A549 (cell line): ENCODE data around the gene CALHM3.

Source experiments
- CHD4 ChIP-seq: fragments of 200-600 bp; sonication (generic); IDR thresholded peaks from 2 replicates; pipeline ENCODE4 v1.6.1; 2016; ENCODE audit warnings: antibody characterized with exemption, mild to moderate bottlenecking, borderline replicate concordance
- KDM1A ChIP-seq: fragments of 200-600 bp; sonication (generic); IDR thresholded peaks from 2 replicates; pipeline ENCODE4 v1.6.1; 2016; ENCODE audit warnings: low read depth, mild to moderate bottlenecking
- KDM5A ChIP-seq: fragments of 200-600 bp; sonication (generic); IDR thresholded peaks from 2 replicates; pipeline ENCODE4 v1.6.1; 2016; ENCODE audit warnings: antibody characterized with exemption, mild to moderate bottlenecking
- MAZ ChIP-seq: fragments of 150-350 bp; IDR thresholded peaks from 2 replicates; pipeline ENCODE4 v1.6.1; 2014; ENCODE audit warnings: antibody characterized with exemption, low read depth, low read length, borderline replicate concordance
- POLR2A ChIP-seq: IDR thresholded peaks from 2 replicates; pipeline ENCODE4 v1.6.1; 2012; ENCODE audit warnings: mild to moderate bottlenecking, low read length
- POLR2AphosphoS2 ChIP-seq: conservative IDR thresholded peaks from 2 replicates; pipeline ENCODE4 v1.6.1; 2012; ENCODE audit warnings: low read length, improper control_type of control experiment, inconsistent platforms
- RCOR1 ChIP-seq: fragments of 150-350 bp; IDR thresholded peaks from 2 replicates; pipeline ENCODE4 v1.6.1; 2014; ENCODE audit warnings: antibody characterized with exemption, low read length, low read depth
- REST ChIP-seq: fragments of 200-600 bp; sonication (generic); IDR thresholded peaks from 2 replicates; pipeline ENCODE4 v1.6.1; 2016; ENCODE audit warnings: antibody characterized with exemption, mild to moderate bottlenecking, moderate library complexity
- SREBF2 ChIP-seq: fragments of 450-650 bp; IDR thresholded peaks from 2 replicates; pipeline ENCODE4 v1.6.1; 2014; ENCODE audit warnings: mild to moderate bottlenecking, moderate library complexity
- TP53 ChIP-seq: fragments of 250-450 bp; sonication (Bioruptor Pico); IDR thresholded peaks from 2 replicates; pipeline ENCODE4 v1.5.0; 2021; ENCODE audit warnings: mild to moderate bottlenecking, moderate library complexity
- USF2 ChIP-seq: fragments of 450-650 bp; IDR thresholded peaks from 2 replicates; pipeline ENCODE4 v1.6.1; 2014; ENCODE audit warnings: antibody characterized with exemption
- ZFP36 ChIP-seq: fragments of 450-650 bp; IDR thresholded peaks from 2 replicates; pipeline ENCODE4 v1.6.1; 2014; ENCODE audit warnings: borderline replicate concordance; ENCODE audit not compliant: partially characterized antibody
- ZSCAN20 ChIP-seq: fragments of 250-450 bp; sonication (Bioruptor Pico); IDR thresholded peaks from 2 replicates; pipeline ENCODE4 v1.8.0; 2022; ENCODE audit warnings: mild to moderate bottlenecking, moderate library complexity
- TF ChIP-seq, protein P1 (sequence below): fragments of >200 bp; sonication (Bioruptor Twin); formaldehyde crosslinking; IDR thresholded peaks from 3 replicates; pipeline ENCODE4 v1.5.1; 2016

DNA sequence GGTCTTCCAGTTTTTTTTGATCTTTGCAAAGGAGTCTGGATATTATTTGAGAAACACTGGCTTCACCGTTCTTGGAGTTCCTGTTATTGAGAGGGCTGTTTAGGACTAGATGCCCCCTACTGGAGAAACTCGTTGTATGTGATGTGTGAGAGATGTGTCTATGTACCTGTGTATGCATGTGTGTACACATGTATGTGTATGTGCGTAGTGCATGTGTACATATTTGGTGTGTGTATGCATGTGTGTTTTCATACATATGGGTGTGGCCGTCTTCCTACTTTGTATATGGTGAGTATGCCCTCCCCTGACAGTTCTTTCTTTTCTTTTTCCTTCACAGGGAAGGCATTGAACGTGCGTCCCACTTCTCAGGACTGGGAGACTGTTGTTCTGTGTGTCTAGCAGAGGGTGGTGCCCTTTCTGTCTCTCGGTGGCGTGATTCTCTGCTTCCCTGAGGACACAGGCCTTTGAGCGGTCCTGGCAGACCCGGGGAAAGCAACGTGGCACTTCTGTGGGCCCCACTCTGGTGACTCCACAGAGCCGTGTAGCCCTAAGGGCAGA lies 3.0 kb upstream of the CALHM3 start:
- no peak for TF ChIP-seq USF2
- no peak for TF ChIP-seq POLR2AphosphoS2
- no peak for TF ChIP-seq ZFP36
- TF ChIP-seq, protein P1, sequence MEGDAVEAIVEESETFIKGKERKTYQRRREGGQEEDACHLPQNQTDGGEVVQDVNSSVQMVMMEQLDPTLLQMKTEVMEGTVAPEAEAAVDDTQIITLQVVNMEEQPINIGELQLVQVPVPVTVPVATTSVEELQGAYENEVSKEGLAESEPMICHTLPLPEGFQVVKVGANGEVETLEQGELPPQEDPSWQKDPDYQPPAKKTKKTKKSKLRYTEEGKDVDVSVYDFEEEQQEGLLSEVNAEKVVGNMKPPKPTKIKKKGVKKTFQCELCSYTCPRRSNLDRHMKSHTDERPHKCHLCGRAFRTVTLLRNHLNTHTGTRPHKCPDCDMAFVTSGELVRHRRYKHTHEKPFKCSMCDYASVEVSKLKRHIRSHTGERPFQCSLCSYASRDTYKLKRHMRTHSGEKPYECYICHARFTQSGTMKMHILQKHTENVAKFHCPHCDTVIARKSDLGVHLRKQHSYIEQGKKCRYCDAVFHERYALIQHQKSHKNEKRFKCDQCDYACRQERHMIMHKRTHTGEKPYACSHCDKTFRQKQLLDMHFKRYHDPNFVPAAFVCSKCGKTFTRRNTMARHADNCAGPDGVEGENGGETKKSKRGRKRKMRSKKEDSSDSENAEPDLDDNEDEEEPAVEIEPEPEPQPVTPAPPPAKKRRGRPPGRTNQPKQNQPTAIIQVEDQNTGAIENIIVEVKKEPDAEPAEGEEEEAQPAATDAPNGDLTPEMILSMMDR: peak; percentile 68
- no peak for TF ChIP-seq POLR2A
- TF ChIP-seq TP53: no peak
- no peak for TF ChIP-seq SREBF2
- TF ChIP-seq KDM1A: no peak
- no peak for TF ChIP-seq MAZ
- TF ChIP-seq REST: no peak
- no peak for TF ChIP-seq ZSCAN20 (CRISPR knock-in tag)
- TF ChIP-seq RCOR1: no peak
- no peak for TF ChIP-seq KDM5A
- no peak for TF ChIP-seq CHD4
